ENCODE results near the gene BTBD16. TPM values are rescaled to one million over a fixed set of nuclear protein-coding genes. Genes with fewer than 3 reads are reported as not detected.

The BTBD16 gene
- total and polyA plus RNA-seq, 2 of the 13 experiments (the other 11 are each of a cell fraction or from before 2014, with no cell fraction given): 5.0 to 11.9 TPM

DNA sequence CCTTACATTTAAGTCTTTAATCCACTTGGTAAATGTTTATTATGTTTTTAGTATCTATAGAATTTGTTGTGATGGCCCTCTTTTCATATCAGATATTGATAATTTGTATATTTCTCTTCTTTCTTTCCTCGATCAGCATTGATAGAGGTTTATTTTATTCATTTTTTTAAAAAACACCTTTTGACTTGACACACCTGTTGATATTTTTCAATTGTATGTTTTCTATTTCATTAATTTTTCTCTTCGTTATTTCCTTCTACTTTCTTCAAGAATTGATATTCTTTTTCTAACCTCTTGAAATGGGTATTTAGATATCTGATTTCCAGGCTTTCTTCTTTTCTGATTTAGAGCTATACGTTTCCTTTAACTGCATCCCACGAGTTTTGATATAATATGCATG, 50.9 kb downstream of the BTBD16 start:
- Histone ChIP-seq H3K79me2 (ENCODE audit: insufficient read depth, low read length) (no peaks in the 10 kb centered on the region), H3K36me3 (replicated peaks in 1 of 2; ENCODE audit: control insufficient read depth in 1 of 2, insufficient read depth in 2 of 2, low read length in 2 of 2) (no peaks in the 10 kb centered on the region), H2AFZ (ENCODE audit: low read length) (no peak overlapping the region), H3K4me2 (ENCODE audit: low read depth, low read length) (no peak overlapping the region), H3K4me1 (ENCODE audit: insufficient read depth, low read length) (peaks cover 10% of the 10 kb centered on the region), H3K4me3 (replicated peaks in 1 of 3; ENCODE audit: insufficient read depth in 1 of 3, low read depth in 2 of 3, low read length in 3 of 3) (no peak overlapping the region), H4K20me1 (ENCODE audit: insufficient read depth, low read length) (no peaks in the 10 kb centered on the region), H3K9me3 (ENCODE audit: low read length) (no peaks in the 10 kb centered on the region; the same call in 1 of the 2 replicates), H3K27ac (ENCODE audit: extremely low read length, insufficient read depth, low read length) (no peak overlapping the region), H3K9ac (ENCODE audit: insufficient read depth, low read depth, low read length) (no peak overlapping the region), H3K27me3 (ENCODE audit: control insufficient read depth in 1 of 2, insufficient read depth in 2 of 2, low read length in 2 of 2) (no peaks in the 10 kb centered on the region)
- ChIA-PET POLR2A (interaction anchor here (1.2 to 4.3 kb wide), 2 partner anchors 9 to 11 kb away, joined by 5 to 35 read pairs; no protein-coding TSS in a partner anchor), CTCF (ENCODE audit: low intra/inter-chr PET ratio, low total read pairs) (no interaction called here)
- ATAC-seq (no peak), FAIRE-seq (no peak), DNase-seq (ENCODE audit: low spot score) (no peak)
- in situ Hi-C loops (cut with HindIII; ENCODE audit: extremely low pct_ligation_motif_present, low pct_unique_long_range_greater_than_20kb) (no loop called here), intact Hi-C loops (cut with micrococcal nuclease; ENCODE audit: unreplicated experiment) (no loop called here)
- no peak for TF ChIP-seq SCMH1 (CRISPR knock-in tag; IDR thresholded peaks at IDR 0.05; ENCODE audit: borderline replicate concordance)
- TF ChIP-seq, protein P1, sequence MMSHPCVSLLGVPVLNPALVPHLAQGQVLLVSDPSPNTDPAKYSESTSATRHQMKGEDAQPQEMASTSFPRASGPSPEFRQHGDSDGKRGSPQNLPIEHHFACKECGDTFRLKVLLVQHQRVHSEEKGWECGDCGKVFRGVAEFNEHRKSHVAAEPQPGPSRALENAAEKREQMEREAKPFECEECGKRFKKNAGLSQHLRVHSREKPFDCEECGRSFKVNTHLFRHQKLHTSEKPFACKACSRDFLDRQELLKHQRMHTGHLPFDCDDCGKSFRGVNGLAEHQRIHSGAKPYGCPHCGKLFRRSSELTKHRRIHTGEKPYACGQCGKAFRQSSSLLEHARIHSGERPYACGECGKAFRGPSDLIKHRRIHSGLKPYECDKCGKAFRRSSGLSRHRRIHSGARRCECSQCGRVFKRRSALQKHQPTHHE (CRISPR knock-in tag; IDR thresholded peaks at IDR 0.05; ENCODE audit: borderline replicate concordance): no peak
- no peak for TF ChIP-seq GABPA (IDR thresholded peaks at IDR 0.05; ENCODE audit: low read depth, low read length)
- TF ChIP-seq GABPA (CRISPR knock-in tag; IDR thresholded peaks at IDR 0.05; ENCODE audit: low read depth): no peak
- TF ChIP-seq, protein P2, sequence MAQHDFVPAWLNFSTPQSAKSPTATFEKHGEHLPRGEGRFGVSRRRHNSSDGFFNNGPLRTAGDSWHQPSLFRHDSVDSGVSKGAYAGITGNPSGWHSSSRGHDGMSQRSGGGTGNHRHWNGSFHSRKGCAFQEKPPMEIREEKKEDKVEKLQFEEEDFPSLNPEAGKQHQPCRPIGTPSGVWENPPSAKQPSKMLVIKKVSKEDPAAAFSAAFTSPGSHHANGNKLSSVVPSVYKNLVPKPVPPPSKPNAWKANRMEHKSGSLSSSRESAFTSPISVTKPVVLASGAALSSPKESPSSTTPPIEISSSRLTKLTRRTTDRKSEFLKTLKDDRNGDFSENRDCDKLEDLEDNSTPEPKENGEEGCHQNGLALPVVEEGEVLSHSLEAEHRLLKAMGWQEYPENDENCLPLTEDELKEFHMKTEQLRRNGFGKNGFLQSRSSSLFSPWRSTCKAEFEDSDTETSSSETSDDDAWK (CRISPR knock-in tag; IDR thresholded peaks at IDR 0.05): no peak
- TF ChIP-seq ZNF160 (CRISPR knock-in tag; IDR thresholded peaks at IDR 0.05): no peak
- no peak for TF ChIP-seq ZNF225 (CRISPR knock-in tag; IDR thresholded peaks at IDR 0.05)
- no peak for TF ChIP-seq ZNF776 (CRISPR knock-in tag; IDR thresholded peaks at IDR 0.05)
- TF ChIP-seq CCDC6 (CRISPR knock-in tag; IDR thresholded peaks at IDR 0.05): no peak
- TF ChIP-seq, protein P3, sequence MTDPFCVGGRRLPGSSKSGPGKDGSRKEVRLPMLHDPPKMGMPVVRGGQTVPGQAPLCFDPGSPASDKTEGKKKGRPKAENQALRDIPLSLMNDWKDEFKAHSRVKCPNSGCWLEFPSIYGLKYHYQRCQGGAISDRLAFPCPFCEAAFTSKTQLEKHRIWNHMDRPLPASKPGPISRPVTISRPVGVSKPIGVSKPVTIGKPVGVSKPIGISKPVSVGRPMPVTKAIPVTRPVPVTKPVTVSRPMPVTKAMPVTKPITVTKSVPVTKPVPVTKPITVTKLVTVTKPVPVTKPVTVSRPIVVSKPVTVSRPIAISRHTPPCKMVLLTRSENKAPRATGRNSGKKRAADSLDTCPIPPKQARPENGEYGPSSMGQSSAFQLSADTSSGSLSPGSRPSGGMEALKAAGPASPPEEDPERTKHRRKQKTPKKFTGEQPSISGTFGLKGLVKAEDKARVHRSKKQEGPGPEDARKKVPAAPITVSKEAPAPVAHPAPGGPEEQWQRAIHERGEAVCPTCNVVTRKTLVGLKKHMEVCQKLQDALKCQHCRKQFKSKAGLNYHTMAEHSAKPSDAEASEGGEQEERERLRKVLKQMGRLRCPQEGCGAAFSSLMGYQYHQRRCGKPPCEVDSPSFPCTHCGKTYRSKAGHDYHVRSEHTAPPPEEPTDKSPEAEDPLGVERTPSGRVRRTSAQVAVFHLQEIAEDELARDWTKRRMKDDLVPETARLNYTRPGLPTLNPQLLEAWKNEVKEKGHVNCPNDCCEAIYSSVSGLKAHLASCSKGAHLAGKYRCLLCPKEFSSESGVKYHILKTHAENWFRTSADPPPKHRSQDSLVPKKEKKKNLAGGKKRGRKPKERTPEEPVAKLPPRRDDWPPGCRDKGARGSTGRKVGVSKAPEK (CRISPR knock-in tag; IDR thresholded peaks at IDR 0.05; ENCODE audit: borderline replicate concordance): no peak
- TF ChIP-seq, protein P4, sequence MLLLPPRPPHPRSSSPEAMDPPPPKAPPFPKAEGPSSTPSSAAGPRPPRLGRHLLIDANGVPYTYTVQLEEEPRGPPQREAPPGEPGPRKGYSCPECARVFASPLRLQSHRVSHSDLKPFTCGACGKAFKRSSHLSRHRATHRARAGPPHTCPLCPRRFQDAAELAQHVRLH (CRISPR knock-in tag; IDR thresholded peaks at IDR 0.05; ENCODE audit: borderline replicate concordance, low read depth): no peak
- no peak for TF ChIP-seq SAFB2 (CRISPR knock-in tag; IDR thresholded peaks at IDR 0.05; ENCODE audit: borderline replicate concordance, low read depth)
- no TSS peak for BruUV-seq (replicated peaks)
- 75% methylated on average over 4 of the region's 4 CpGs for WGBS (ENCODE audit: low lambda C conversion rate)

Measured in HepG2 (cell line).